ENCODE results near the gene L2HGDH. TPM values are rescaled to one million over a fixed set of nuclear protein-coding genes. Genes with fewer than 3 reads are reported as not detected.

L2HGDH gene
- total RNA-seq, 3 donors from 2014 or later = 9.5 to 13.3 (median 12.7) TPM

GRCh38 chr14:50218501-50218900 lies 93.5 kb downstream of the L2HGDH start:
- no peaks in the 10 kb centered on the region for H3K27me3 Mint-ChIP-seq (ENCODE audit: low read depth)
- no peaks in the 10 kb centered on the region for H3K9me3 Mint-ChIP-seq
- H3K4me1 Mint-ChIP-seq (ENCODE audit: low read depth) = peaks cover 29% of the 10 kb centered on the region
- H3K36me3 Mint-ChIP-seq (ENCODE audit: insufficient read depth) = peaks cover 15% of the 10 kb centered on the region
- ATAC-seq (no peak), DNase-seq (no peak)
- H3K4me3 Mint-ChIP-seq = no peak overlapping the region

DNA sequence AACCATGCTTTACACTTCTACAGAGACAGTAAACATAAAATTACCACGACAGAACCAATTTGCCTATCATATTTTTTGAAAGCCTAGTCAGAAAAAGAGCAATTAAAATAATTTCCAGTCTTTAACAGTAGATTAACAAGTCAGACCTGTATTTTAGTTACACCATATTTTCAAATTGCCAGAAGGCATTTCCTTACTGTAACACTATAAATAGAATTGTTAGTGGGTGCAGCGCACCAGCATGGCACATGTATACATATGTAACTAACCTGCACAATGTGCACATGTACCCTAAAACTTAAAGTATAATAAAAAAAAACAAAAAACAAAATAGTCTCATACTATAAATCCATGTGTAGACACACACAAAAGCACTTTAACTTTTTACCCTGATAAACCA lies 96.6 kb downstream of the L2HGDH start:
- Mint-ChIP-seq H3K4me1 (ENCODE audit: low read depth) (peaks cover 21% of the 10 kb centered on the region), H3K27me3 (ENCODE audit: low read depth) (no peaks in the 10 kb centered on the region), H3K36me3 (ENCODE audit: insufficient read depth) (peaks cover 10% of the 10 kb centered on the region), H3K4me3 (no peak overlapping the region), H3K9me3 (no peaks in the 10 kb centered on the region)
- DNase-seq (no peak), ATAC-seq (no peak)

GRCh38 chr14:50213795-50214194 lies 98.2 kb downstream of the L2HGDH start:
- Mint-ChIP-seq H3K36me3 (ENCODE audit: insufficient read depth) (peaks cover 9% of the 10 kb centered on the region), H3K4me1 (ENCODE audit: low read depth) (peaks cover 19% of the 10 kb centered on the region), H3K4me3 (no peak overlapping the region), H3K9me3 (no peaks in the 10 kb centered on the region), H3K27me3 (ENCODE audit: low read depth) (no peaks in the 10 kb centered on the region)
- ATAC-seq (no peak), DNase-seq (no peak)

- H3K4me3 Mint-ChIP-seq = no peak overlapping the region
- ATAC-seq = no peak
- peaks cover 9% of the 10 kb centered on the region for H3K36me3 Mint-ChIP-seq (ENCODE audit: insufficient read depth)
- H3K27me3 Mint-ChIP-seq (ENCODE audit: low read depth) = no peaks in the 10 kb centered on the region
- DNase-seq = no peak
- peaks cover 15% of the 10 kb centered on the region for H3K4me1 Mint-ChIP-seq (ENCODE audit: low read depth)
- no peaks in the 10 kb centered on the region for H3K9me3 Mint-ChIP-seq
These were observed 99.3 kb downstream of the L2HGDH start for GRCh38 chr14:50212726-50213125.

DNA sequence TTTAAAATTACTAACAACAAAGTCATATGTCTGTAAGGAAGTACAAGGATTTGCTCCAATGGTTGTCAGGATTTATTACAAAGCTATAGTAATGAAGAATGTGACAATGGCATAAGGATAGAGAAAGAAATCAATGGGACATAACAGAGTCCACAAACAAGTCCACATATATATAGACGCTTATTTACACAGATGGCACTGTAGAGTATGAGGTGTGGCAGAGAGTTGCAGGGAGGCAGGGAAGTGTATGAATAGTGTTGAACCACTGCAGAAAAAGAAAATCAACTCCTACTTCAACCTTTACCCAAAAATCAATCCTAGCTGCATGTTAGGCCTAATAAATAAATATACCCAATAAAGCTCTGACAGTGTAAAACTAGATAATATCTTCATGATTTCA lies 102.0 kb downstream of the L2HGDH start:
- peaks cover 8% of the 10 kb centered on the region for H3K36me3 Mint-ChIP-seq (ENCODE audit: insufficient read depth)
- no peak for DNase-seq
- H3K4me1 Mint-ChIP-seq (ENCODE audit: low read depth) = peaks cover 11% of the 10 kb centered on the region
- no peaks in the 10 kb centered on the region for H3K9me3 Mint-ChIP-seq
- ATAC-seq = no peak
- H3K27me3 Mint-ChIP-seq (ENCODE audit: low read depth) = no peaks in the 10 kb centered on the region
- H3K4me3 Mint-ChIP-seq = no peak overlapping the region

DNA sequence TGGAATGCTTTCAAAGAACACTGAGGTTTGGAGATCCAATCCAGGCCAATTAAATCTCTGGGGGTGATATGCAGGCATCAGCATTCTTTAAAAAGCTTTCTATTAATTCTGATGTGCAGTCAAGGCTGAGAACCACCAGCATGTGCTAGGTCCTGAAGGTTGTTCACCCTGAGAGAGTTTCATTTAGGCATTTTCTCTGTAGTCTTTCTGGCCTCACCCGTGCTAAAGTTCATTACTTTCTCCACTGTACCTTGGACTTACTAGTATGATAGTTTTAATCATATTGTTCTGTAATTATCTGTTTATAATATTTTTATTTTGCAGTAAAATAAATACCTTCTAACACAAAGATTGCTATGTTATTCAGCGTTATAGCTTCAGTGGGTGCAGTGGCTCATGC lies 113.5 kb downstream of the L2HGDH start:
- Mint-ChIP-seq H3K27me3 (ENCODE audit: low read depth) (no peaks in the 10 kb centered on the region), H3K4me1 (ENCODE audit: low read depth) (no peaks in the 10 kb centered on the region), H3K9me3 (no peaks in the 10 kb centered on the region), H3K36me3 (ENCODE audit: insufficient read depth) (peaks cover 8% of the 10 kb centered on the region), H3K4me3 (no peak overlapping the region)
- DNase-seq = no peak
- ATAC-seq = no peak

GRCh38 chr14:50191499-50191898 lies 120.5 kb downstream of the L2HGDH start:
- no peaks in the 10 kb centered on the region for H3K9me3 Mint-ChIP-seq
- no peak for ATAC-seq
- H3K36me3 Mint-ChIP-seq (ENCODE audit: insufficient read depth) = peaks cover 15% of the 10 kb centered on the region
- DNase-seq = no peak
- H3K27me3 Mint-ChIP-seq (ENCODE audit: low read depth) = no peaks in the 10 kb centered on the region
- H3K4me1 Mint-ChIP-seq (ENCODE audit: low read depth) = peaks cover 2% of the 10 kb centered on the region
- no peak overlapping the region for H3K4me3 Mint-ChIP-seq

Other genes with a start within 250 kb of the L2HGDH start
- 10 to 100 TPM; 16.0 to 21.8 (median 19.4) TPM for gene VCPKMT, start 195.7 kb downstream of the L2HGDH start, total RNA-seq
- 10 to 100 TPM in 1 of 3 donors, 1 to 10 TPM in 2; 6.6 to 11.2 (median 8.3) TPM for gene SOS2, start 80.7 kb downstream of the L2HGDH start, total RNA-seq
- 10 to 100 TPM; 10.8 to 20.0 (median 17.1) TPM for gene DMAC2L, start 95 bp upstream of the L2HGDH start, total RNA-seq
- gene CDKL1, start 84.7 kb upstream of the L2HGDH start, total RNA-seq = 1 to 10 TPM; 4.7 to 7.4 (median 7.2) TPM
- gene MAP4K5, start 220.3 kb upstream of the L2HGDH start, total RNA-seq = 10 to 100 TPM; 47.3 to 55.1 (median 48.5) TPM
- gene ATL1, start 247.9 kb upstream of the L2HGDH start, total RNA-seq = under 1 TPM; 0.37 to 0.79 (median 0.43) TPM